T1000 (cell line): ENCODE data around the gene DCP2.

Experiments used
- DNase-seq: peaks from one replicate; lab custom pipeline; 2025; ENCODE audit warnings: mixed read lengths; lab: John Stamatoyannopoulos, UW

DCP2 gene

DNA sequence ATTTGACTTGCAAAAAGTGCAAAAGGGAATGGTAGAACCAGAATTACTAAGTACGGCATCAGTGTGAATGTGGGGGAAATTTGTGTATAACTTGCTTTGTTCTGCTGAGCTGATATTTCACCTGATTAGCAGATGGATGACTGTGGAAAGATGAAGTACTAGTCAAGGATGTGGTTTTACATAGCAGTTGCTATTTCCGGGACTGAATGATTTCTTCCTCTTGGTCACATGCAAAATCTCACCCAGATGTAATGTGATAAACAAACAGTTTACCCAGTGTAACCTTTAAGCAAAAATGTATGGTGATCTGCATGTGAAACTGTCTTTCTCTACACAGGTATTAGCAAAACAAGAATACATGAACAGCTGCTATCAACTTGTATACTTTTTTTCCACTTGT, 46.1 kb downstream of the DCP2 start:
- no peak for DNase-seq

DNA sequence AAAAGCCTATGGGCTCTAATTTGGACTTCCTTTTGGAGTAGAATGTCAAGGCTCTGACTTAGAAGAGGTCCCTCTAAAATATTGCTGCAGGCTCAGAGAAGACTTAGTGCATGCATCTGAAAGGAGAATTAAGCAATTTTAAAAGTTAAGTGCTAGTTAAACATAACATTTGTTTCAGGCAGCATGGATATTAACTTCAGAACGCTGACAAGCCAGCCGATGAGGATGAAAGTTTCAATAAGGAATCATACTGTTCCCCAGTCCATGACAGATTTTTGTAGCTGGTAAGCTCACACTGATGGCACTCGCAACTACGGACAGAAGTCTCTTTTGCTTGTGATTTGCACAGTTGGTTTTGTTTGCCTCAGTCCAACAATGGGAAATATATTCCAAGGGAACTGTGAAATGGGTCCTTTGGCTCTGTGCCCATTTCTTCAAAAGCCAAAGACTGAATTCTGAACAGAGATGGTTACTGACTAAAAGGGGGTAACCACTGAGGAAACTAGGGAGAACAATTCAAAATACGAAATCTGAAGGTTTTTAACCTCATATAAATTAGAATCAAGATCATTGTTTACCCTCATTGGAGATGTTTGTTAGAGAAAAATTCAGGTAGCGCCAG, 47.6 kb downstream of the DCP2 start:
- DNase-seq, result no peak

- DNase-seq, result no peak
Observed at GRCh38 chr5:113025596-113025995, 49.0 kb downstream of the DCP2 start.

DNA sequence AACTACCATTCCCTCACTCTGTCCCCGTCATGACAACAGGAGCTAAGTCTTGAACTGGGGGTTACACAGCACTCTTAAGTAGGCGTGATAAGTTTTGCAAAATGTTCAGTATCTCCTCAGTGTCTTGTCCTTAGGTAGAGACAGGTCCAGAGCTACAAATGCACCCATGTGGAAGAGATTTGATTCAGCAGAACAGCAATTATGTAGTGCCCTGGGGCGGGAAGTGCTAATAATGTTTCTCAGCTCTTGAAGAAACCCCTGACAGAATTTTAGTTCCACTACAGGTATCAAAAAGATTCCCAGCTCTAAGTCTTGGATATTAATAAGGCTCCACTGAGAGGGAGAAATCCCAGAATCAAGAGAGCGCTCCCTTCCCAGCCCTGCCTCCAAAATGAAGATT, 49.6 kb downstream of the DCP2 start:
- DNase-seq, result no peak

- DNase-seq, result no peak
Observed at GRCh38 chr5:113027015-113027414, 50.4 kb downstream of the DCP2 start.

DNA sequence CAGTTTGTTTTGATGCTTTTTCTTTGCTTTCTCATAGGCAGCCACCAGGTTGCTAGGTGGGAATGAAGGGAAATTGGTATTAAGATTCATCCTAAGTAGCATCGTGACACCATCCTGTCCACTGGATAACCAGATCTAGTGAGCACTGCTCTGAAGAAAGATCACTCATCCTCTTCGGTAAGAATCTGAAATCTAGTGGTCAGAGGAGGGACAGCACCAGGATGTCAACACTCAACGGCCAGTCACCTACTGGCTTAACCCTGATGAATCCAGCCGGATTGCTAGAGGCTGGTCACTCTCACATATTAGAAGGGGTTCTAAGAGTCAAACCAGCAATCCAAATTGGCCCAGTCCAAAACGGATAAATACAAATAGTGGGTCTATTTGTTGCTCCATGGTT, 50.8 kb downstream of the DCP2 start:
- DNase-seq, result no peak

GRCh38 chr5:113029614-113030013, 53.0 kb downstream of the DCP2 start:
- no peak for DNase-seq

DNA sequence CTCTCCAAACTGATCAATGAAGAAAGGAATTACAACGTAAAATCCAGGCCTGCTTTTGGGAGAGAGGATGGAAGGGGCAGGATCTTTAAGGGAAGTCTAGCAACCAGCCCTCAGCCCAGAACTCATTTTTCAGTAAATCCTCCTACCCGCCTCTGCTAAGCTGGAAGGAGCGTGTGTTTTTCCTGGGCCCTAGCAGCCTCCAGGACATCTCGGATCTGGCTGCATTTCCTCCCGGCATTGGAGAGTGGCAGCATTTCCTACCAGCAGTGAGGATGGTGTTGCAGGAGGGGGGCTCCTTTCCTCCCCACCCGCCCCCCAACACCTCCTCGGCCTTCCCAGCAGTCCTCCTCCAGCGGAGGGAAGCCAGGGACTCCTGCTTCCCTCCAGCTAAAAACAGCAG, 54.5 kb downstream of the DCP2 start:
- no peak for DNase-seq

GRCh38 chr5:113031557-113031956, 55.0 kb downstream of the DCP2 start:
- DNase-seq, result no peak

DNA sequence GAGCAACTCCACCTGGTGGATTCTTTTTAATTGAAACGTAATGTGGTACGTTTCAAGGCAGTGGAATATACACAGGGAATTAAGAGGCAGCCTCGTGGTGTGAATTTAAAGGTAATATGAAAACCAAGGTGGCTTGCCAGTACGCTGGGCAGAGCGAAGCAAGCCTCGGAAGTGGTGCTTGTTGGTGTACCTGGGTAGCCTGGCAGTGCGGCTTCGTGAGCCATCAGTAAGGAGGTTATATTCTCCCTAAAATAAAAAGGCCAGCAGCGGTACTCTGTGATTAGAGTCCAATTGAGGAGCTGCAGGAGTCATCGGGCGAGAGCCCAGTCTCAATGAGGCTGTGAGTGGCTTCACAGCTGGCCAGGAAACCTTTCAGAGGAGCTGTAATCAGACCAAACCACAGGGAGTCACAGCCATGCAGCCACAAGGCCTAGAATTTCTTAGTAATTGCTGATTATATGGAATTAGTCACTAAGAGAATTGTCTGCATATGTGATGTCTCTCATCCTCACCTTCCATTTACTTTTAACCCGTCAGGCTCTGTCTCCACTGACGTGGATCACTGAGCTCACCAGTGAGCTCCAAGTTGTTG, 57.7 kb downstream of the DCP2 start:
- peak; percentile 25 for DNase-seq

GRCh38 chr5:113035096-113035495, 58.5 kb downstream of the DCP2 start:
- DNase-seq, result no peak

DNA sequence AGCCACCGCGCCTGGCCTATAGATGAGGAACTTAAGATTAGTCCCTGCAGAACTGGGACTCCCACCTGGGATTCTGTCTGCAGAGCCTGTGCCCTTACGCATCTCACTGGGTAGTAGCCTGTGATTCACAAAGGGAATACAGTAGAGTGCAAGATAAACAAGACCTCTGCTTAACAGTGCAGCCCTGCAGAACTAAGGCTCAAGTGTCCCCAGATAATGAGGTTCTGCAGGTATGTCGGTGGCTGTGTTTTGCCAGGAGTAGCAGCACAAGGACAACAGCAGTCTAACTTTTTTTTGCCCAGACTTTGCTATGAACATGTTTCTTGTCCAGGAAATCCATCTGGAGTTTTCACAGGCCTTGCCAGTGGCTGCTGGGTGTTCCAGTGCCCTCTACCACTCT, 59.7 kb downstream of the DCP2 start:
- no peak for DNase-seq

DNA sequence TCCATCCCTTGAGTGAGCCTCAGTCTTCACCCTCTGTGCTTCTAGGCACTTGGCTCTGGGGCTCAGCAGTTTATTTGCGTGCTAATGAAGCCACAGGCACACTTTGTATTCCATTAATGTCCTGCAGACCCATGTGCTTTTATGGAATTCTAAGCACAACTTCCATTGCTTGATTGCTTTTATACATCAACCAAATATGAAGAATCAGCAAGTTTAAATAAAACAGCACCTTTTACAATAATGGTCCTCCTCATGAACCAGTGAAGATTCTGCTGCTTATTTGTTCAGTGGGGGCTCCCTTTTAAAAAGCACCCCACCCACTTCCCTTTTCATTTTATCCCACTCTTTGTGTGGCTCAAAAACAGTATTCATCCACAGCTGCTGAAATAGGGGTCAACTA, 60.2 kb downstream of the DCP2 start:
- DNase-seq, result no peak

GRCh38 chr5:113038136-113038535, 61.5 kb downstream of the DCP2 start:
- no peak for DNase-seq

DNA sequence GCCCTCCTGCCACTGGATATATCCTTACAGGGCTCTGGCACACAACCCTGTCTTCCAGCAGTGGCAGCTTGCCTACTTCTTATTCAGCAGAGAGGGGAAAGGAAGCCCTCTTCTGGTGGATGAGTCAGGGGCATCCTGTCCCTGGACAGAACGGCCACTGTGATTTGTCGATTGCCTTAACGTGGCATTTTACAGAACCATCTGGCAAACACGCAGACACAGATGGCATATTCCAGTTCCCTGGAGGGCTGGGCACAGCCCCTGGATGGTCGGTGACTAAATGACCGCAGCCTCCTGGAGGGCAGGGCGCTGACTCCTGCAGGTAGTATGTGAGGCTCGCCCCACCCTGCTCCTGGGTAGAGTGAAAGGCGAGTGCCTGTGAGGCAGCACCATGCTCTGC, 62.1 kb downstream of the DCP2 start:
- DNase-seq, result peak; percentile 18

DNA sequence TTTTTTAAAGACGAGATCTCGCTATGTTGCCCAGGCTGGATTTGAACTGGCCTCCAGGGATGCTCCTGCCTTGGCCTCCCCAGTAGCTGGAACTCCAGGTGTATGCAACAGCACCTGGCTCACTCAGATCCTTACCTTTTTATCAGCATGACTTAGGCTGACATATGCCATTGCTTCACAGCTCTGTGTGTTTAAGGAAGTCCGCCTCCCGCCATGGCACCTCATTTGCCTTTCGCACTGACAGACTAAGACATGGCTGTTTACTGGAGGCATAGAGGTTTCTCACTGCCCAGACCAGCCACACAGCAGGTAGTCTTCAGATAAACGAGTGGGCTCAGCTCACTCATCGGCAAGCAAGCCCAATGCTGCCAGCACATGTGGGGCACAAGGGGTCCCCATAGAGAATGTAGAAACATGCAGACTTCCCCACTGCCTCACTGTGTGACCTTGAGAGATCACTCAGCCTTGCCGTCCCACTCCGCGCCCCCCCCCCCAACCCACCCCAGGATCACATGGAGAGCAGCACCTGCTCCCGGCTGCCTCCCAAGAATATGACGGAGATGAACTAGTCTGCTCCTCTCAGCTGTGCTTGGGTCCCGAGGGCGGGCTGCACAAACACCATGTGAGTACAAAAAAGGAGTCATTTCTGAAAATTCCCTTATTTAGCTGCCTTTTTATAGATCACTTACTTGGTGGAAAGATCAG, 62.8 kb downstream of the DCP2 start:
- no peak for DNase-seq

- DNase-seq, result no peak
Observed at GRCh38 chr5:113039934-113040285, 63.3 kb downstream of the DCP2 start.

GRCh38 chr5:113040672-113041260, 64.2 kb downstream of the DCP2 start:
- no peak for DNase-seq

GRCh38 chr5:113042491-113043243, 66.1 kb downstream of the DCP2 start:
- no peak for DNase-seq

DNA sequence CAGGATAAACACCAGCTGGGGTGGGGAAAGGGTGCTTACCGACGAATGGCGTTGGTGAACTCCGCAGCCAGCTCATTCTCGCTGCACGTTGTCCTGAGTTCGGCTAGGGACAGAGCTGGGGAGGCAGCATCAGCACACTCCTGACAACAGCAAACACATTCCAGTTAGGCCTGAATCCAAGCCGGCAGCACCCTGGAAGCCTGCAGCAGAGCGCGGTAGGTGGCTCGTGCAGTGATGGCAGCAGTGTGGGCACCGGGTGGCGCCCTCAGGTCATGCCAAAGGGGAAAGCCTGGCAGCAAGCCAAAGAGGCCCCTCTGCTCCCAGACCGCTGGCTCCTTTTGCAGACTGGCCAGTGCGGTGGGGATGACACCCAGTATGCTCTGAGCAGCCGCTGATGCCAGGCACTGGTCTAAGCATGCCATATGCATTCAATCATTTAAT, 66.9 kb downstream of the DCP2 start:
- DNase-seq, result no peak

GRCh38 chr5:113044776-113045465, 68.3 kb downstream of the DCP2 start:
- no peak for DNase-seq

- DNase-seq, result no peak
Observed at GRCh38 chr5:113047234-113047633, 70.6 kb downstream of the DCP2 start.
